Astrocyte (in vitro differentiated cells and primary cell): ENCODE data around the gene LRRC61. TPM values are rescaled to one million over a fixed set of nuclear protein-coding genes. Genes with fewer than 3 reads are reported as not detected.

Experiments used
- DNase-seq: peaks from one replicate; pipeline ENCODE4 v3.0.0-alpha.2; 2010; ENCODE audit warnings: low read depth
- FAIRE-seq: peaks from 2 replicates; lab custom pipeline; 2011; peaks lifted over from hg19 to GRCh38; lab: Jason Lieb, UNC
- H2AFZ ChIP-seq: 2 replicates; pipeline ENCODE4 v1.6.0; 2012; ENCODE audit warnings: low read depth, low read length, inconsistent platforms
- H3K27ac ChIP-seq: 2 replicates; pipeline ENCODE4 v1.5.1; 2011; ENCODE audit warnings: low read depth, low read length, inconsistent platforms
- H3K27me3 ChIP-seq: 2 replicates; pipeline ENCODE4 v1.6.0; 2011; ENCODE audit warnings: low read length, inconsistent platforms; ENCODE audit not compliant: insufficient read depth
- H3K36me3 ChIP-seq: 2 replicates; pipeline ENCODE4 v1.5.1; 2011; ENCODE audit warnings: low read length, inconsistent platforms; ENCODE audit not compliant: insufficient read depth
- H3K4me1 ChIP-seq: 2 replicates; pipeline ENCODE4 v1.5.1; 2011; ENCODE audit warnings: low read length, inconsistent platforms; ENCODE audit not compliant: insufficient read depth
- H3K4me2 ChIP-seq: 2 replicates; pipeline ENCODE4 v1.6.0; 2012; ENCODE audit warnings: low read length, inconsistent platforms
- H3K4me3 ChIP-seq: 2 replicates; pipeline ENCODE4 v1.5.1; 2011; ENCODE audit warnings: low read depth, mild to moderate bottlenecking, low read length, inconsistent platforms; ENCODE audit not compliant: insufficient read depth
- H3K79me2 ChIP-seq: 2 replicates; pipeline ENCODE4 v1.6.0; 2012; ENCODE audit warnings: mild to moderate bottlenecking, low read length, inconsistent platforms; ENCODE audit not compliant: insufficient read depth
- H3K9ac ChIP-seq: 2 replicates; pipeline ENCODE4 v1.6.0; 2012; ENCODE audit warnings: mild to moderate bottlenecking, low read length, inconsistent platforms
- H3K9me3 ChIP-seq: 2 replicates; pipeline ENCODE4 v1.5.1; 2012; ENCODE audit warnings: low read depth, mild to moderate bottlenecking, low read length, inconsistent platforms; ENCODE audit not compliant: insufficient read depth
- H4K20me1 ChIP-seq: 2 replicates; pipeline ENCODE4 v1.6.0; 2012; ENCODE audit warnings: low read length, inconsistent platforms; ENCODE audit not compliant: insufficient read depth
- H3K27ac Mint-ChIP-seq: one replicate; pipeline ENCODE4 v1.8.0; 2021; ENCODE audit warnings: mild to moderate bottlenecking, mixed read lengths; ENCODE audit not compliant: unreplicated experiment
- H3K27me3 Mint-ChIP-seq: one replicate; pipeline ENCODE4 v1.8.0; 2021; ENCODE audit warnings: low read depth, mixed read lengths; ENCODE audit not compliant: unreplicated experiment
- H3K36me3 Mint-ChIP-seq: one replicate; pipeline ENCODE4 v1.8.0; 2021; ENCODE audit warnings: low read depth, mixed read lengths; ENCODE audit not compliant: unreplicated experiment
- H3K4me1 Mint-ChIP-seq: one replicate; pipeline ENCODE4 v1.8.0; 2021; ENCODE audit warnings: low read depth, mixed read lengths; ENCODE audit not compliant: unreplicated experiment
- H3K4me3 Mint-ChIP-seq: one replicate; pipeline ENCODE4 v1.8.0; 2021; ENCODE audit warnings: mild to moderate bottlenecking, moderate library complexity, mixed read lengths; ENCODE audit not compliant: unreplicated experiment
- H3K9me3 Mint-ChIP-seq: one replicate; pipeline ENCODE4 v1.8.0; 2021; ENCODE audit warnings: mild to moderate bottlenecking, mixed read lengths; ENCODE audit not compliant: unreplicated experiment
- CTCF ChIP-seq: IDR thresholded peaks from 2 replicates; pipeline ENCODE4 v1.5.1; 2011; ENCODE audit warnings: low read depth, mild to moderate bottlenecking, inconsistent platforms, low read length, moderate library complexity; ENCODE audit not compliant: insufficient read depth
- EZH2 ChIP-seq: IDR thresholded peaks from 2 replicates; pipeline ENCODE4 v1.6.1; 2012; ENCODE audit warnings: mild to moderate bottlenecking, low read length, inconsistent platforms; ENCODE audit not compliant: insufficient read depth
- total RNA-seq: library from RNA; stranded (reverse); gene quantifications from 2 replicates; pipeline ENCODE4 v1.2.1, GENCODE V29; 2021

LRRC61 gene
- total RNA-seq, 1 donor from 2014 or later = 0.45 TPM

DNA sequence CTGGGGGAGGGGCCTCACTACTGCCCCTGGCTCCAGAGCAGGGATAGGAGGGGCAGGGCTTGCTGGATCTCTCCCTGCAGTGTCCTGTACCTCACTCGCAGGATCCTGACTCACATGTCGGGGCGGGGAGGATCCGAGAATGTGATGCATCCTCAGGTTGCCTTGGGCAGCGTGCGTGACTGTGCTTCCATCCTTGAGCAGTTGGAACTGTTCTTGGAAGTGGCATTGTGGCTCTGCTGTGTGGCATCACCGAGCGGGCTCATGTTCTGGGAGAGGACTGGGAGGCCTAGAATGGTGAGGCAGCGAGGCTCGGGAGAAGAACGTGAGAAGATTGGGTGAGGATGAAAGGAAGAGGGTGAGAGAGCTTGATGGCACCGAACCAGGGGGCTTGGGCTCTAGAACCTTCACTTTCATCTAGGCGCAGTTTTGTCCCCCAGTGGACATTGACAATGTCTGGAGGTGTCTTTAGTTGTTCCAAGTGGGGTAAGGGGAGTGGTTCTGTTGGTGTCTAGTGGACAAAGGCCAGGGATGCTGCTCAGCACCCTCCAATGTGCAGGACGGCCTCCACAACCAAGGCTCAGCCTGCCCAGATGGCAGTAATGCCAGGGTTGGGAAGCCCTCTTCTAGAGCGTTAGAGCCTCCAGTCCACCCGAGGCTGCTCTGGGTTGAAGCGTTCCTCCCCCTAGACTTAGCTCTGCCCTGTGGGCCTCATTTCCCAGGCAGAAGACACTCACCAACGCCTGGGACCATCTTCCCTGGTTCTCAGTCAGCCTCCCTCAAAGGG lies 9.9 kb downstream of the LRRC61 start:
- Mint-ChIP-seq H3K36me3 (peaks cover 2% of the 10 kb centered on the region), H3K27me3 (peaks cover 6% of the 10 kb centered on the region), H3K4me1 (peaks cover 7% of the 10 kb centered on the region), H3K27ac (no peak overlapping the region), H3K4me3 (no peak overlapping the region), H3K9me3 (no peaks in the 10 kb centered on the region)
- no peak for DNase-seq
- no peak for FAIRE-seq
- Histone ChIP-seq H3K9ac (no peak overlapping the region), H3K27me3 (no peaks in the 10 kb centered on the region), H3K4me1 (no peaks in the 10 kb centered on the region), H3K4me2 (no peak overlapping the region), H3K4me3 (no peak overlapping the region), H3K27ac (no peak overlapping the region), H3K9me3 (no peaks in the 10 kb centered on the region), H3K79me2 (no peaks in the 10 kb centered on the region), H4K20me1 (no peaks in the 10 kb centered on the region), H3K36me3 (no peaks in the 10 kb centered on the region), H2AFZ (no peak overlapping the region)
- TF ChIP-seq EZH2 = no peak
- no peak for TF ChIP-seq CTCF

- Mint-ChIP-seq H3K4me3 (no peak overlapping the region), H3K27ac (no peak overlapping the region), H3K27me3 (peaks cover 8% of the 10 kb centered on the region), H3K4me1 (peaks cover 5% of the 10 kb centered on the region), H3K9me3 (no peaks in the 10 kb centered on the region), H3K36me3 (peaks cover 2% of the 10 kb centered on the region)
- no peak overlapping the region for H3K9ac ChIP-seq
- H3K36me3 ChIP-seq = no peaks in the 10 kb centered on the region
- no peaks in the 10 kb centered on the region for H4K20me1 ChIP-seq
- DNase-seq (no peak), FAIRE-seq (no peak)
- TF ChIP-seq EZH2 = no peak
- H3K27ac ChIP-seq = no peak overlapping the region
- no peaks in the 10 kb centered on the region for H3K79me2 ChIP-seq
- H3K9me3 ChIP-seq = no peaks in the 10 kb centered on the region
- no peaks in the 10 kb centered on the region for H3K4me1 ChIP-seq
- H3K27me3 ChIP-seq = no peaks in the 10 kb centered on the region
- no peak overlapping the region for H3K4me2 ChIP-seq
- H2AFZ ChIP-seq = no peak overlapping the region
- H3K4me3 ChIP-seq = no peak overlapping the region
These were observed 10.5 kb downstream of the LRRC61 start for GRCh38 chr7:150333659-150334058.

DNA sequence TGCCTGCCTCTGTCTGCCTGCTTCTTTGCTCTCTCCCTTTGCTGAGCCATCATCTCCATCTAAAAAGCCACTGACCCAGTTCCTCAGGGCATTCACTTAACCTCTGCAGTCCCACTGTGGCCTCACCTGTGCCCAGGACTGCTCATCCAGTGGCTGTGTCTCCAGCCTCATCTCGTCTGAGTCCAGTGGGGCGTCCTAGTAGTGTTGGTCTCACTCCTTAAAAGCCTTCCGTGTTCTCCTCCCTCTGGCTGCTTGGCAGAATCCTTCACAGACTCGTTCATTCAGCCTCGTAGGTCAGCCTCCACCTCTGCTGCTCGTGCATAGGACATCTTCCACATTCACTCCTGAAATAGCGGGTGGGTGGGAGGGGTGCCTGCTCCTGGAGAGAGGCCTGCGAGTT lies 11.0 kb downstream of the LRRC61 start:
- no peak for FAIRE-seq
- no peak overlapping the region for H3K27ac ChIP-seq
- no peaks in the 10 kb centered on the region for H3K9me3 Mint-ChIP-seq

More for the DNA sequence above, 11.0 kb downstream of the LRRC61 start:
- H3K4me1 Mint-ChIP-seq = peaks cover 1% of the 10 kb centered on the region
- Histone ChIP-seq H3K36me3 (no peaks in the 10 kb centered on the region), H3K4me2 (no peak overlapping the region), H3K27me3 (no peaks in the 10 kb centered on the region), H3K9ac (no peak overlapping the region), H2AFZ (no peak overlapping the region), H3K4me1 (peaks cover under 1% of the 10 kb centered on the region), H4K20me1 (no peaks in the 10 kb centered on the region), H3K79me2 (no peaks in the 10 kb centered on the region), H3K9me3 (no peaks in the 10 kb centered on the region), H3K4me3 (no peak overlapping the region)
- no peak for DNase-seq
- TF ChIP-seq CTCF = no peak
- TF ChIP-seq EZH2 = no peak
- peaks cover 11% of the 10 kb centered on the region for H3K27me3 Mint-ChIP-seq
- no peak overlapping the region for H3K4me3 Mint-ChIP-seq
- no peak overlapping the region for H3K27ac Mint-ChIP-seq
- peaks cover 2% of the 10 kb centered on the region for H3K36me3 Mint-ChIP-seq
